ENCODE results near the gene ERMAP.

Gene ERMAP, protein sequence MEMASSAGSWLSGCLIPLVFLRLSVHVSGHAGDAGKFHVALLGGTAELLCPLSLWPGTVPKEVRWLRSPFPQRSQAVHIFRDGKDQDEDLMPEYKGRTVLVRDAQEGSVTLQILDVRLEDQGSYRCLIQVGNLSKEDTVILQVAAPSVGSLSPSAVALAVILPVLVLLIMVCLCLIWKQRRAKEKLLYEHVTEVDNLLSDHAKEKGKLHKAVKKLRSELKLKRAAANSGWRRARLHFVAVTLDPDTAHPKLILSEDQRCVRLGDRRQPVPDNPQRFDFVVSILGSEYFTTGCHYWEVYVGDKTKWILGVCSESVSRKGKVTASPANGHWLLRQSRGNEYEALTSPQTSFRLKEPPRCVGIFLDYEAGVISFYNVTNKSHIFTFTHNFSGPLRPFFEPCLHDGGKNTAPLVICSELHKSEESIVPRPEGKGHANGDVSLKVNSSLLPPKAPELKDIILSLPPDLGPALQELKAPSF

DNA sequence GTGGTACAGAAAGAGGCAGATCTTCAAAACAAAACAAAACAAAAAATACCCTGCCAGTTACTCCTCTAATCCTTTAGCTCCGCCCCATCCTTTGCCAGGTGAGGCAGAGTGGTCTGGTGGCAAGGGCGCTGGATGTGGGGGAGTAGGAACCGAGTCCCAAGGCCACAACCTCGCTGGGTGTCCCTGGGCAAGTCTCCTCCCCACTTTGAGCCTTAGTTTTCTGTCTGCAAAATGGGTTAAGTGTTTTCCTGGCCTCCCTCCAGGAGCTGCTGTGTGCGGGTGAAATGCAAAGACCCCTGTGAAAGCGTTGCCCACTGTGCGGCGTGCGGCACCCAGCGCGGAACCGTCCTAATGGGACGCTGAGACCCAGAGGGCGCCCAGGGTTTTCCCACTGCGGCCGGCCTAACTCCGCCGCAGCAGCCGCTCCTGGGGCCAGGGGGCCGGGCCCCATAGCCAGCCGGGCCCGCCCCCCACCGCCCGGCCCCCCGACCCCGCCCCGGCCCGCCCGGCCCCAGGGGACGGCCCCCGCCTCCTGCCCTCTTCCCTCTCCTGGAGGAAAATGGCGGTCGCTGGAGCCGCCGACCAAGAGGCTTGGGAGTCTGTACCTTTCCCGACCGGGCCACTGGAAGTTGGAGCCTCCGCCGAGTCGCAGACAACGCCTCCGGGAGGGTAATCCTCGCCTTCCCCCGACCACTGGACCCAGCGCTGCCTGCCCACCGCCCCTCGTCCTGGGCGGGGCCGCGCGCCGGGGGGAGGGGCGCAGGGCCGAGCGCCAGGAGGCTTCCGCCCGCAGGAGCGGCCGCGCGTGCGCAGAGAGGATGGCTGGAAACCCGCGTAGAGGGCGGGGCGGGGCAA lies at the start of gene ERMAP, which contains the start of gene SVBP:
ERMAP (plus strand) TSS at position 538 of the 855 bp plus-strand sequence. CDS start 13,327 bp downstream, outside the sequence.
SVBP (minus strand) TSS at position 813 of the 855 bp plus-strand sequence. CDS start 853 bp downstream, outside the sequence.
- peak; percentile 84 for DNase-seq

DNA sequence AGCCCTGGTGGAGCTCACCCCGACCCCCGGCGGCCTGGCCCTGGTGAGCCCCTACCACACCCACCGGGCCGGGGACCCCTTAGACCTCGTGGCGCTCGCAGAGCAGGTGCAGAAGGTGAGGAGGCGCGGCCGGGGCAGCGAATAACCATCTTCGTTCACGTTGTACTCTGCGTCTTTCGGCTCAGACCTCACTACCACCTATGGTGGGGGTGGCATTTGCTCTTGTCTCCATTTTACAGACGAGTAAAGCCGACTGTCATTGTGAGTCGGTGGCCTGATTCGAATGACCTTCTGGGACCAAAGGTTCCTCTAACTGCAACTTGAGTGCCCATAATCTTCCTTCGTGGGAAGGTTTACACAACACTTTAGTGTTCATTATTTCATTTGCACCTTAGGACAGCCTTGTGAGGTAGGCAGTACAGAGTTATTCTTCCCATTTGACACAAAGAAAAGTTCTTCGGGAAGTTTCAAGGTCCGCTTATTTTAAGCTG lies 49.4 kb upstream of the ERMAP start:
- no peak for DNase-seq

DNA sequence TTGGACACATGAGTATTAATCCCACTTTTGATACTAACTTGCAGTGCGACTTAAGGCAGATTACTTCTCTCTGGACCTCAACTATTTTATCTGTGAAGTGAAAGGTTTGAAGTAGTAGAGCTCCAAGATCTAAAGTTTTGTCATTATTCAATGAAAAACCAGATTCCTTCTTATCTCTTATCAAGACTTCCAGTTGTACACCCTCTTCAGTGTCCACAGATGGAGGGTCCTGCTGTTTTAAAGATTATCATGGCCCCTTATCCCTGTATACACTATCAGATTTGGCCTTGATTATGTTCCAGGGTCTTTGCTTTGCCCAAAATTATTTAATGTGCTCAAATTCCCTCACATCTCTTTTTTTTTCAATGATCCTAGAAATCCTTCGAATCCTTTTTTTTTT lies 48.8 kb upstream of the ERMAP start:
- no peak for DNase-seq

DNA sequence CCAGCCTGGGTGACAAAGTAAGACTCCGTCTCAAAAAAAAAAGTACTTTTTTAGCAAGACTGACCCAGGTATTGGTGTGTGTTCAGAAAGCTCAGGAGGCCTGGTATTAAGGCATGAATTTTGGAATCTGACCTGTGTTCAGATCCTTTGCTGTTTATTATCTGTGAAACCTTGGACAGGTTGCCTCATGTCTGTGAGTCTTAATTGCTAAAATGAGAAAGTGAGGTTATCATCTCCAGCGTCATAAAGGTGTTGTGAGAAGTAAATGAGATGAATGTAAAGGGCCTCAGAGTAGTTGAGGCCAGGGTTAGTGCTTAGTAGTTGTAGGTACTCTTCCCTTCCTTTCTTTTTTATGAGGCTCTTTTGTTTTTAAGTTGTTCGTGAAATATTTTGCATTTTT lies 47.1 kb upstream of the ERMAP start:
- DNase-seq, result no peak

DNA sequence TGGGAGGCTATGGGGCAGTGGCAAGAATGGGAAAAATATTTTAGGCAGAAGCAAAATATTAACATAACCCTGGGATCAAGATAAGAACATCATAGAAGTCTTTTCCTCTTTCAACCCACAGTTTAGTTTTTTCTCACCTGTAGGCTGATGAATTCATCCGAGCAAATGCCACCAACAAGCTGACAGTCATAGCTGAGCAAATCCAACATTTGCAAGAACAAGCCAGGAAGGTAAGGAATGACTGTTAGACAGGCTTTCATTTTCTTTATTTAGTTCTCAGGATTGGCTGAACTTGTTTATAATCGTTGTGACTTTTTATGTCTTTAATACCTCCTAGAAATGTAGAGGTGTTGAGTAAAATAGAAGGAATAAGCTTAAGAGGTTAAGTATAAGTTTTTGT lies 43.5 kb upstream of the ERMAP start:
- DNase-seq, result no peak

DNA sequence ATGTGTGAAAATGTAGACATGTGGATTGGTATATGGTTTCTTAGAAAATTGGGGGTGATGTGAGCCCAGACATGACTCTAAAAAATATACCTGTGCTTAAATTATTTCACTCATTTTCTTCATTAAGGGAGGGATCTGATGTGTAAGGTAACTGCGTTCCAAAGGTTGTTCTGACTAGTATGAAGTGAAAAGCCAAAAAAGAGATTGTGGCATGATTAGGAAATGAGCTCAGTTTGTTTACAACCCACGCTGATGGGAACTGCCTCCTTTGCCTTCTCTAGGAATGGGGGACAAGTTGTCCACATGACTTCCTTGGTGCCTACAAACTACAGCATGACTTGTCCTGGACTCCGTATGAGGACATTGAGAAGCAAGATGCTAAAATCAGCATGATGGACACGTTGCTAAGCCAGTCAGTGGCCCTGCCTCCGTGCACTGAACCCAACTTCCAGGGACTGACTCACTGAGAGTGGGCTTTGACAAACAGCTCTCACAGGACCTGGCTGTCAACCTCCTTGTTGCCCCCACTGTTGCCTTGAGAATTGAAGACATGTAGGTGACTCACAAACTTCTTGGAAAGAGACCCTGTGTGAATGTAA lies 41.9 kb upstream of the ERMAP start:
- DNase-seq, result no peak

DNA sequence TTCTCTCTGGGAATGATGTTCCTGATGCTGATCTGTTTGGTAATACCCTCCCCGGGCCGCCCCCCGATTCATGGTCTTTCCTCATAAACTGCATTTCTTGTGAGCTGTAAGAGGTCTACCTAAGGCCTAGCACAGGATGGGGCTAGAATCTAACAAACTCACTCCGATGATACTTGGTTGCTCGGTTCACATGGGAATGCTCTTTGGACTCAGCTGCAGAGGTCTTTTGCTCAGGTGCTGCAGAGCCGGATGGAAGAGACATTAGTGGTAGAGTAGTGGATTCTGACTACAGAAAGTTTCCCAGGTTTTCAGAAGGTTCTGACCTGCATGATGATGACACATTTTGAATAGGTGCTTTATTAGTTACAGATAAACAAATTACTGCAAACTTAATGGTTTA lies 40.4 kb upstream of the ERMAP start:
- no peak for DNase-seq

DNA sequence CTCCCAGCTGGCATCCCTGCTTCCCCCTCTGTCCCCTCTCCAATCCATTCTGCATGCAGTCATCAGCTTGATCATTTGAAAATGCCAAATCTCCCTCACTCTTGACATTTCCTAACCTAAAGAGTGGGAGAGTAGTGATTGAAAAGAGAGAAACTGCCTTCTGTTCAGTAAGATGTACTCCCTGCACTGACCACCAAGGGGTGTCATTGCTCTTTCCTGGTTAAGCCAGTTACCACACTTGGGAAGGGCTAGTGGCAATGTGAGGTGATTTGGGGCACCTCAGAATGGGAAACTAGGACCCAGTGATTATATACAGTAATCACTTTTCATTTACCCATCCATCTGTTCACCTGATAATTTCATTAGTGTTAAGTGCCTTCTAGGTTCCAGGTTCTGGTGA lies 39.1 kb upstream of the ERMAP start:
- no peak for DNase-seq

DNA sequence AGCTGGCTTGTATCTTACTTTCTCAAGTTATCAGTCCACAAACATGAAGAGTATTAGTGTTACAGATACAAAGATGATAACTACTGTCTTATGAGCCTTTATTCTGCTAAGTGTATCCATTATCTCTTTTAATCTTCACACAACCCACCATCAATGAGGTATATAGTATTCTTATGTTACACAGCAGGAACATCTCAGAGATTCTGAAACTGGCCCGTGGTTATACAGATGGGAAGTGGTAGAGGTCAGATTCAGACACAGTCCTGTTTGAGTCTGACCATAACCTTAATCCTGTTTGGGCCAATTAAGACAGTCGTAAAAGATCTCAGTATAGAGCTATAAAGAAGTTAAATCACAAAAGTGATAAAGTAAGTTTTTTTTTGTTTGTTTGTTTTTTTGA lies 37.2 kb upstream of the ERMAP start:
- DNase-seq, result no peak

DNA sequence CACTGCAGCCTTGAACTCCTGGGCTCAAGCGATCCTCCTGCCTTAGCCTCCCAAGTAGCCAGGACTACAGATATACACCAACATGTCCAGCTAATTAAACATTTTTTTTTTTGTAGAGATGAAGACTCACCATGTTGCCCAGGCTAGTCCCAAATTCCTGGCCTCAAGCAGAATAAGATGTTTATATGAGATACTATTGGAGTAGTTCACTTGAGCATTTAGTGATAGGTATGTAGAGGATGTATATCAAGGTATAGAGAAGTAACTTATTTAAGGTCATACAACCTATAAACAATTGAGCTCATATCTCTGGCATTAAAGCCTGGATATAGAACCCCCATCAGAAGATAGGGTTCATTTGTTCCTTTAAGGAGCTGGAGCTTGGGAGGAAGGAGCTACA lies 36.7 kb upstream of the ERMAP start:
- DNase-seq, result no peak

DNA sequence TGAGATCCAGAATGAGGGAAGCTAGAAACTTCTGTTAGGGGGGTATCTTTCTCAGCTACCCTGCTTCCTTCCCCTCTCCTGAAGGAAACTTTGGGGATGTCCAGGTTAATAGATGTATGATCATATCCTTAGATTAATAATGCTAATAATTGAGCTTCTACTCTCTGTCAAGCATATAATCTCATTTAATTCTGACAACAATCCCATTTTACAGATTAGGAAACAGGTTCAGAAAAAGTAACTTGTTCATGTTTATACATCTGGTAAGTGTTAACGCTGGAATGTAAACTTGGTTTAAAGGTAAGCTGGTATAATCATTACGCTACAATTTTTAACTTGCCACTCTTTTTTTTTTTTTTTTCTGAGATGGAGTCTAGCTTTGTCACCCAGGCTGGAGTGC lies 33.8 kb upstream of the ERMAP start:
- no peak for DNase-seq

DNA sequence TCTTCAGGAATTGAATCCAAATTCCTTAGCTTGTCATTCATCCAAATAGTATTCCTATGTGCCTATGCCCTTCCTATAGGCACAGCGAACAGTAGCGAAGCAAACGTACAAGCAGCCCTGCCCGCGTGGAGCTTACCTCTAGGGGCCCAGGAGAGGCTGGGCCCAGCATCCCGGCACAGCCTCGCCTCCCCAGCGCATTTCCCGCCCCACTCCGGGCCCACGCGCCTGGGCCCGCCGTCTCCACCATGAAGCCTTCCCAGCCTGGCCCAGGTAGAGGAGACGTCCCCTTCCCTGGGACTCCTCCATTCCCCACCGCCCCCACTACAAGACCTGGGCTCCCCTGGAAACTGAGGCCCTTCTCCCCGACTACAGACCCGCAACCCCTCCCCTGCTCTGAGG lies 32.4 kb upstream of the ERMAP start:
- DNase-seq, result no peak

DNA sequence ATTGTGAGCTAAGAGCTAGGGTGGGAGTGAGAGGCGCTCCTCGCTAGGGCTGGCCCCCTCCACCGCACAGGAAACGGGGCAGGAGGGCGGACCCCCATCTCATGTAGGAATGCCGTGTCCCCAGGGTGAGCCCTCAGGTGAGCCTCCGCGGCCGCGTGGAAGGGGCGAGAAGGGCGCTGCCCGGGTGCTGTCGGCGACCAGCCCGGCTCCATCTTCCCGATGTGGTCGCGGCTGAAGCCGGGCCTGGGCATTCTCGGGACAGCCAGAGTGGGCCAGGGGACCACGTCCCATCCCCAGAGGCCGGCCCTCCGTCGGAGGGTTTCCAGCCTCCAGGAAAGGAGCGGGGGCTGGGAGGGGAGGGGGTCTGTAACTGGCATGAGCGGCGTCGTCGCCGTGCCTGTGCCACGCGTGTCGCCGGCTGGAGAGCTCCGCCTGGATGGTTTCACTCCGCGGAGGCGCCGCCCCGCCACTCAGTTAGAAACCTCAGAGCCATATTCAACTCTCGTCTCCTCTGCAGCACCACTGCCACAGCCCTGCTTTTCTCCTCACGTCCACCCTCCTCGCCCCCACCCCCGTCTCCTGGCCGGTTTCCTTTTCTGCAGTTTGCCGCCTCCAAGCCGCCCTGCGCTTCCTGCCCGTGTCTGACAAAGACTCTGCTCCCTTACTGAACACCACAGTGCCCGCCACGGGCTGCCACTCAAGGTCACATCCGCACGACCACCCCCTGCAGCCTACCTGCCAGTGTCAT lies 31.8 kb upstream of the ERMAP start, which contains the start of gene TMEM269:
TMEM269 (plus strand) TSS at position 46 of the 748 bp plus-strand sequence. CDS start 4,903 bp downstream, outside the sequence.
- DNase-seq, result no peak

DNA sequence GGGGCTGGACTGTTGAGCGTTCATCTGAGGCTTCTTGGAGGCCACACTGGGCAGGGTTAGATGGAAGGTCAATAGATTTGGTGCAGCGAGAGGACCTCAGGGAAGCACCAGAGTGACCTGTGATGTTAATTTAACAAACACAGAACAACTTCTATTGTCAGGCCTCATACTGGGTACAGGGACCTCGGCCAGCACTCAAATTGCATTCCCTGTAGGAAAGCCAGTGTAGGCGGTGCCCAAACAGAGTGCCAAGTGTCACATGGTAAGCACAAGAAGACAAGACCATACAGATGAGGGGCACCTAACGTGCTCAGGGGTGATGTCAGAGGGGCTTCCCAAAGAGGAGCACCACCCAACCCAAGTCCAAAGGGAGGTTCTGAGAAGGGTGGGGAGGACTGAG lies 30.8 kb upstream of the ERMAP start:
- DNase-seq, result no peak

DNA sequence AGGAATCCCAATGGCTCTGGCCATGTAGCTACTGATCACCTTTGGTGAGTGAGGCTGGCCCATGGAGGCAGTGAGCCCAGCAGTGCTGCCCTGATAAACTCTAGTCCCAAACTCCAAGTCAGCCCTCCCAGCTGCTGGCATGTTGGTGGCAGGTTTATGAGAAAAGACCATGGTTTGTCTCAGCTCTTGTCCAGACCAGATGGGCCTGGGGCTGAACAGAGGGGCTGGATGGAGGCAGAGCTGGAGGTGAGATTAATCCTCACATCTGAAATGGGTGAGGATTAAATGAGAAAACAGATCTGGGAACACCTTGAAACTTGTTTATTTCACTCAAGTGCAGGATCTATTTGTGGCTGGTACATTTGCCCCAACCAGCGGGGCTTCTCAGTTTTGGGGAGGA lies 28.9 kb upstream of the ERMAP start:
- DNase-seq, result no peak

DNA sequence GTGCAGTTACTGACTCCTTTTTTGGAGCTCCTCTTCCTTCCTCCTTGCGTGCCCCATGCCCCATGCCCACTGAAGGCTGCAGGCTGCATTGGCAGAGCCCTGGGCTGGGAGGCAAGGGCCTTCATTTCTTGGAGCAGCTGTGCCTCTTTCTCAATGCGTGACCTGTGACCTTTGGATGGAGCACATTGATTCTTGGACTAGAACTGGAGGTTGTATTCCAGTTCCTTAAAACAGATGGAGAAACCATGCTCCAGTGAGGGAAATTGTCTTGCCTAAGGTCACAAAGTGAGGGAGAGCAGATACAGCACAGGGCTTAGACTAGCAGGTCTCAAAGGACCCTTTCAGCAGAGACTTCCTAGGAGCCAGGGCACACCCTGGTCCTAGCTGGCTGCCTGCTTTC lies 23.1 kb upstream of the ERMAP start:
- no peak for DNase-seq

DNA sequence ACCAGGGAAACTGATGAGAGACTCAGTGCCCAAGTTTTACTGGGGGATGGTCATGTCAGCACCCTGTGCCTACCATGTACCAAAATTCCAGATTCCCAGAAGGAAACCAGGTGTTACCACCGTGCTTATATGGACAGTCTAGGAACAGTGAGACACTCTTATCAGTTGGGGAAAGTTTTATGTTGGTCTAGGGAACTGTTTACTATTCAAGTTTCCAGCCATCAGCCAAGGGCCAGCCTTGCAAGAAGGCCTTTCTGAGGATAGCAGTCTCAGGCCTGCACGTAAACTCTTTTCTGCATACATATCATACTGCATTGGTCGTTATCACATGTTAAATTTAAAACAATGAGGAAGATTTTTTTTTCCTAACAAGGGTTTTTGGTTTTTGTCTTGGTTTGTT lies 19.5 kb upstream of the ERMAP start:
- no peak for DNase-seq

DNA sequence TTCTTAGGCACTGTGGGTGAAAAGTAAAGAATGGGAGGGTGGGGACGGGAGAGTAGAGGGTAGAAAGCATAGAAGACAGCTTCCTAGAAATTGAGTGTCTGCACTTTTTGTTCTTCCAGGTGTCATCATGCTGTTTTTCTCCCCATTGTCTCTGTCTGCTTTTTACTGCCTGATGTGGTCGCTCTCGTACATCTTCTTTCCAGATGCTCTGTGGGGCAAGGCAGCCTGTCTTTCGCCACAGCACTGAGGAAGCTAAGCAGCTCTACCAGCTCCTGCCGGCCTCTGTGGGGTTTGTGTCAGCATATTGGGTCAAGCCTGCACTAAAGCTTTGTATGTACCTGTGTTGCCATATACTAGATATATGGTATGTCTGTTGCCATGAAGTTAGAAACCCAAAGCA lies 18.9 kb upstream of the ERMAP start:
- no peak for DNase-seq

DNA sequence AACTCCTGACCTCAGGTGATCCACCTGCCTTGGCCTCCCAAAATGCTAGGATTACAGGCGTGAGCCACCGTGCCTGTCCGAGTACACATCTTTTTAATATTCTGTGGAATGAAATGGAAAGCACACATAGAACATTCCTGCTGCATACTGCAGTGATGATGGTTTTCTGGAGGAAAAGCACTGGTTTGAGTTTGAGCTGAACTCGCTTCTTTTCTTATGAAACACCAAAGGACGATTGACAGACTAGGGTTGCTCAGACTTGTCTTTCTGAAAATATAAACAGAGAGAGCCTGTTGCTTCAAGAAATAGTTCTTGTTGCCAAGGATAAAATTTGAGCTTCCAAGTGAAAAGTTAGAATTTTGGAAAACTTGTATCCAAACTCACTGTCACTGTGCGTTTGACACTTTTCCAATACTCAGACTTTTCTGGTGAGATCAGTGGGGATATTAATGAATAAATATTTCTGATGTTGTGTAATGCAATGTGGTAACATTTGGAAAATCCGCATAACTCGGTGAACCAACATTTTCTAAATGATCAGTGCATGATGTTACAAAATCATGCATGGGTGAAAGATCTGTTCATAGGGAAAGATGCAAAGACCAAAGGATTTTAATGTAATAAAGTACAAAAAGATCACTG lies 15.0 kb upstream of the ERMAP start:
- DNase-seq, result no peak

DNA sequence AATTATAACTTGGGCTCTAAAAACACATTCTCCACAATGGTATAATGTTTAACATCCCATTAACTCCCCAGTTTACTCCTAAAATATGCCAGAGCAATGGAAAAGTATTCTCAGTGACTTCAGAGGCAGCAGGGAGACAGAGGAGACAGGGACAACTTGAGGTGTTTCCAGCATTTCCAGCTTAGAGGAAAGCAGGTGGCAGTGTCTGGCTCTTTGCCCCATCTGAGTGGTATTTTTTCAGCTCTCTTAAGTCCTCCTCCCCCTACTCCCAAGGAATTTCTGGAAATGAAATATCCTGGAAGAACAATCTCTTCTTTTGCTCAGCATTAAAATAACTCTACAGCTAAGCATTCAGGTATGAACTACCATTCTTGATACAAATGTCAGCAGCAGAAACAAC lies 10.8 kb upstream of the ERMAP start:
- no peak for DNase-seq

DNA sequence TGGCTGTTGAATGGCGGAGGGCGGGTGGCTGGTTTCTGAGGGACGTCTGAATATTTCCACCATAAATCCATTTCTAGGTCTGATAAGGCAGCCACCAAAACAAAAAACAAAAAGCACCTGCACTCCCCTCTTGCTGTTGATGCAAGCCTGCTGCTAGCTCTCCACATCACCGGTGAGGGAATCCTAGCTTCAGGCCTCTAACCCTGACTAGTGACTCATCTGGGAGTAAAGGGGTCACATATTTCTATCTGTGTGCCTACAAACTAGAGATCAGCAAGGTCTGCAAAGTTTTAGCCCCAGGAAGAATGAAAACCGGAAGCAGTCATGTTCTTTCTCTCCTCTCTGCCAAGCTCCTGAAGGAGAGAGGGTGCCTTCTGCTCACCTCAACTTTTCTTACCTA lies 10.3 kb upstream of the ERMAP start:
- DNase-seq, result no peak
